Activated CD8-positive, alpha-beta memory T cell treated with anti-CD3 and anti-CD28 coated beads, Interleukin-2, amount 50 U/mL, for 1 hour (primary cell): ENCODE results near the gene EFEMP2.

Experiments used
- DNase-seq: peaks from one replicate; pipeline ENCODE4 v3.0.0-alpha.2; 2020; ENCODE audit errors: extremely low read depth

EFEMP2 gene

GRCh38 chr11:65866509-65867283 is 5.9 kb downstream of the EFEMP2 start:
- no peak for DNase-seq

GRCh38 chr11:65865550-65866172 is 6.9 kb downstream of the EFEMP2 start:
- DNase-seq = no peak

- no peak for DNase-seq
Observed at GRCh38 chr11:65864706-65865471, 7.7 kb downstream of the EFEMP2 start.

GRCh38 chr11:65863889-65864705 is 8.5 kb downstream of the EFEMP2 start:
- no peak for DNase-seq

GRCh38 chr11:65862941-65863888 is 9.4 kb downstream of the EFEMP2 start:
- no peak for DNase-seq

- no peak for DNase-seq
Observed at GRCh38 chr11:65862191-65862735, 10.3 kb downstream of the EFEMP2 start.

- DNase-seq = no peak
Observed at GRCh38 chr11:65861533-65862183, 10.9 kb downstream of the EFEMP2 start.

GRCh38 chr11:65861165-65861505 is 11.5 kb downstream of the EFEMP2 start:
- no peak for DNase-seq

GRCh38 chr11:65860278-65861164 is 12.1 kb downstream of the EFEMP2 start, which contains the start of gene MUS81:
Gene MUS81 (plus strand): TSS chr11:65860433. CDS start chr11:65860754, 321 bp downstream.
- DNase-seq = peak; percentile 86

GRCh38 chr11:65859812-65860277 is 12.8 kb downstream of the EFEMP2 start:
- DNase-seq = no peak

GRCh38 chr11:65859095-65859811 is 13.3 kb downstream of the EFEMP2 start:
- peak; percentile 95 for DNase-seq

- no peak for DNase-seq
Observed at GRCh38 chr11:65858681-65859087, 13.9 kb downstream of the EFEMP2 start.

- DNase-seq = peak; percentile 88
Observed at GRCh38 chr11:65857853-65858680, 14.5 kb downstream of the EFEMP2 start, which contains the start of gene CFL1. Gene CFL1 (minus strand): TSS chr11:65858180. CDS start chr11:65858099, 81 bp downstream.

GRCh38 chr11:65857500-65857852 is 15.1 kb downstream of the EFEMP2 start:
- DNase-seq = no peak

GRCh38 chr11:65856689-65857499 is 15.7 kb downstream of the EFEMP2 start:
- peak; percentile 59 for DNase-seq

- no peak for DNase-seq
Observed at GRCh38 chr11:65855927-65856363, 16.7 kb downstream of the EFEMP2 start.
